Measurements from ENCODE around the gene ZNF423. TPM values are rescaled to one million over a fixed set of nuclear protein-coding genes. Genes with fewer than 3 reads are reported as not detected.

Gene ZNF423
- polyA plus RNA-seq, 1 experiment = 0.11 TPM

DNA sequence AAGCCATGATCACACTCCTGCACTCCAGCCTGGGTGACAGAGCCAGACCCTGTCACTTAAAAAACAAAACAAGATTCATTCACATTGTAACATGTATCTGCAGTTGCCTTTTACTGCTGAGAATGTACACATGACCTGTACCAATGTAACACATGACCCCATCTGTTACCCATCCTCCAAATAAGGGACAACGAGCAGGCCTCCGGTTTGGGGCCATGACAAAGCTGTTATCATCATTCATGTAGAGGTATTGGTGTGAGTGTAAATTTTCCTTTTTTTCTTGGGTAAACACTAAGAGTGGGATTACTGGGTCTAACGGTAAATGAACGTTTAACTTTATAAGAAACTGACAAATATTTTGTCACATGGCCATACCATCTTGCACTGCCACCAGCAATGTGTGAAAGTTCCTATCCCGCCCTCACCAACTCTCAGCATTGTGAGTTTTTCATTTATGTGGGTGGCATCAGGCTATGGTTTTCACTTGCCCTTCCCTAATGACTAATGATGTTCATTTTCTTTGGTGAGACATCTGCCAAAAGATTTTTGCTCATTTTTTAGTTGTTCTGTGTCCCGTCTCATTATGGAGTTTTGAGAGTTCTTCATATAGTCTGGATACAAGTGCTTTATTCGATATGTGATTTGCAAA is 336.8 kb downstream of the ZNF423 start:
- no peaks in the 10 kb centered on the region for H3K9me3 ChIP-seq (ENCODE audit: control insufficient read depth, insufficient read depth, low read length)
- no peak overlapping the region for H3K27ac ChIP-seq (ENCODE audit: low read depth, low read length)
- ChIA-PET CTCF (no interaction called here), POLR2A (no interaction called here)
- no peak overlapping the region for H3K4me3 ChIP-seq (ENCODE audit: low read depth, low read length)
- no peak for DNase-seq (ENCODE audit: low read depth, low spot score)
- no peaks in the 10 kb centered on the region for H3K27me3 ChIP-seq (ENCODE audit: control insufficient read depth, insufficient read depth, low read length)
- TF ChIP-seq, protein P1, sequence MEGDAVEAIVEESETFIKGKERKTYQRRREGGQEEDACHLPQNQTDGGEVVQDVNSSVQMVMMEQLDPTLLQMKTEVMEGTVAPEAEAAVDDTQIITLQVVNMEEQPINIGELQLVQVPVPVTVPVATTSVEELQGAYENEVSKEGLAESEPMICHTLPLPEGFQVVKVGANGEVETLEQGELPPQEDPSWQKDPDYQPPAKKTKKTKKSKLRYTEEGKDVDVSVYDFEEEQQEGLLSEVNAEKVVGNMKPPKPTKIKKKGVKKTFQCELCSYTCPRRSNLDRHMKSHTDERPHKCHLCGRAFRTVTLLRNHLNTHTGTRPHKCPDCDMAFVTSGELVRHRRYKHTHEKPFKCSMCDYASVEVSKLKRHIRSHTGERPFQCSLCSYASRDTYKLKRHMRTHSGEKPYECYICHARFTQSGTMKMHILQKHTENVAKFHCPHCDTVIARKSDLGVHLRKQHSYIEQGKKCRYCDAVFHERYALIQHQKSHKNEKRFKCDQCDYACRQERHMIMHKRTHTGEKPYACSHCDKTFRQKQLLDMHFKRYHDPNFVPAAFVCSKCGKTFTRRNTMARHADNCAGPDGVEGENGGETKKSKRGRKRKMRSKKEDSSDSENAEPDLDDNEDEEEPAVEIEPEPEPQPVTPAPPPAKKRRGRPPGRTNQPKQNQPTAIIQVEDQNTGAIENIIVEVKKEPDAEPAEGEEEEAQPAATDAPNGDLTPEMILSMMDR (IDR thresholded peaks at IDR 0.05; ENCODE audit: low read depth, low read length) = no peak

DNA sequence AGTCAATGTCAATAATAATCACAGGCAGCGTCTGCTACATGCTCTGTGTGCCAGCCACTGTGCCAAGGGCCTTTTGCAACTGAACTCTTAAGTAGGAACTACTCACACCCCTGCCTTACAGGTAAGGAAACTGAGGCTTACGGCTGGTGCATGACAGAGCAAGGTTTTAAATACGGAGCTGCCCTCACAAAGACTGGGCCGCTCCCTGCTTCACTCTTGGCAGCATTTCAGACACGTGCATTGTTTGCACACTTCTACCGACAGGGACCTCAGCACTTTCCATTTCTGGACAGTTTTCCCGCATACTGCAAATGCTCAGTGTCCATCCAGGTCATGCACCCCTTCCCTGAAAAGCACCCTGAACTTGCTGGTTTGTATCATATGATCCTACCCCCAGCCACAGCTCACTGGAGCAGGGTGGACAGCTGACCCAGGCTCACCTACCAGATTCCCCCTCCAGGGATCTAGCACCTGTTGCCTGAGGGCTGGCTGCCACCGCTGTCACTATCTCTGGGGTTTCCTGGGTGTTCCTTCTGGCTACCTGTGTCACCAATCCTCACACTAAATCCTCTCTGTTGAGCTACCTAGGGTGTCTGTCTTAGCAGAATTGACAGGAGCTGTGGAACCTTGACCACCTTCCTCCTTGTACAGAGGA is 339.4 kb downstream of the ZNF423 start:
- no peaks in the 10 kb centered on the region for H3K9me3 ChIP-seq (ENCODE audit: control insufficient read depth, insufficient read depth, low read length)
- ChIA-PET CTCF (no interaction called here), POLR2A (no interaction called here)
- H3K27me3 ChIP-seq (ENCODE audit: control insufficient read depth, insufficient read depth, low read length) = no peaks in the 10 kb centered on the region
- H3K4me3 ChIP-seq (ENCODE audit: low read depth, low read length) = no peak overlapping the region
- no peak for DNase-seq (ENCODE audit: low read depth, low spot score)
- TF ChIP-seq, protein P1 (IDR thresholded peaks at IDR 0.05; ENCODE audit: low read depth, low read length) = no peak
- H3K27ac ChIP-seq (ENCODE audit: low read depth, low read length) = no peak overlapping the region

DNA sequence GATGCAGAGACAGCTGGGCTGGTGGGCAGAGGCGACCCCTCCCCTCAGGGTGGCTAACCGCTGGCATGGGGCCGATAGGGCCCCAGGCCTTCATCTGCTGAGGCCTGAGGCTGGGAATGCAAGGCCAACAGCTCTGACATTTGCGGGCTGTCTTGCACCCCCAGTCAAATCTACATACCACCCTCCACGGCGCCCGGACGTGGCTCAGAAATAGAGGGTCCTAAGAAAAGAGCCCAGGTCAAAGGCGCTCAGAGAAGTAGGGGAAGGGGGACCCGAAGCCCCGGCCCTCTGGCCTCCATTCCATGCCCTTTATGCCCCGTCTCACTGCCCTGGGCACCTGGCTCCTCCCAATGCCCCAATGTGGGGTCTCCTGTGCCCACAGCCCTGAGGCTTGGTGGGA is 340.1 kb downstream of the ZNF423 start:
- no peak for DNase-seq (ENCODE audit: low read depth, low spot score)
- POLR2A ChIA-PET = no interaction called here
- Histone ChIP-seq H3K4me3 (ENCODE audit: low read depth, low read length) (no peak overlapping the region), H3K27me3 (ENCODE audit: control insufficient read depth, insufficient read depth, low read length) (no peaks in the 10 kb centered on the region), H3K9me3 (ENCODE audit: control insufficient read depth, insufficient read depth, low read length) (no peaks in the 10 kb centered on the region), H3K27ac (ENCODE audit: low read depth, low read length) (no peak overlapping the region)
- TF ChIP-seq, protein P1 (IDR thresholded peaks at IDR 0.05; ENCODE audit: low read depth, low read length) = no peak
- CTCF ChIA-PET = no interaction called here

DNA sequence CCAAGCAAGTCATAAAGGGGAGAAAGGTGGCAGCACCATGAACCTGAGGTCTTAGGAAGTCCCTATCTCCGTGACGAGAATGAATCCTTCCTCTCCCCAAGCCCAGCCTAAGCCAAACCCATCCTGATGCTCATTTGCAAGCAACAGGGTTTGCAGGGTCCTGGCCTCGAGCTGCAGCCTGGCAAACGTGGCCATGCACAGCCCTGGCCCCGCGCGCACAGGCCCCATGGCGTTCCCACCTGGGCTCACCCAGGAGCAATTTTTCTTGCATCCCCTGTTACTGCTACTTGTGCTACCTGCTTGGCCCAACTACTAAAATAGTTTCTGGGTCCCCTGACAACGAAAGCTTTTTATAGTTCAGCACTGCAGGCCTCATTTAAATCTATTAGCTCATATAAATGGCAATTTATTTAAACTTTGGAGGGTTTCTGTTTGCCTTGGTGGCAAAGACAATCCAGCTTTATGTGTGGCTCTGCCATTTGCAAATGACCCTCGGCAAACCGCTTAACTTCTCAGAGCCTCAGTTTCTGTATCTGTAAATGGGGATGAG is 340.8 kb downstream of the ZNF423 start:
- POLR2A ChIA-PET = no interaction called here
- DNase-seq (ENCODE audit: low read depth, low spot score) = no peak
- Histone ChIP-seq H3K4me3 (ENCODE audit: low read depth, low read length) (no peak overlapping the region), H3K9me3 (ENCODE audit: control insufficient read depth, insufficient read depth, low read length) (no peaks in the 10 kb centered on the region), H3K27ac (ENCODE audit: low read depth, low read length) (no peak overlapping the region), H3K27me3 (ENCODE audit: control insufficient read depth, insufficient read depth, low read length) (no peaks in the 10 kb centered on the region)
- TF ChIP-seq, protein P1 (IDR thresholded peaks at IDR 0.05; ENCODE audit: low read depth, low read length) = no peak
- CTCF ChIA-PET = no interaction called here
